ENCODE measurements around the gene ZNF217. TPM values are rescaled to one million over a fixed set of nuclear protein-coding genes. Genes with fewer than 3 reads are reported as not detected.

Gene ZNF217
- total and polyA plus RNA-seq, 9 of the 15 experiments (the other 6 are each of a cell fraction or from before 2014, with no cell fraction given) = 3.0 to 41.8 (median 16.8) TPM

GRCh38 chr20:53611449-53611894 is 17.8 kb upstream of the ZNF217 start (continued):
- TF ChIP-seq ZBTB2 (IDR thresholded peaks at IDR 0.05) (peak; percentile 68; the same call in 1 of the 2 replicates), MEIS2 (IDR thresholded peaks at IDR 0.05; ENCODE audit: partially characterized antibody) (no peak), ARID2 (IDR thresholded peaks at IDR 0.05) (0 out of 2 replicates have a peak, but pooled peaks have one; percentile 35), HMBOX1 (IDR thresholded peaks at IDR 0.05) (0 out of 2 replicates have a peak, but pooled peaks have one; percentile 36), MEF2D (tag; conservative IDR thresholded peaks at IDR 0.05; ENCODE audit: low read depth) (0 out of 2 replicates have a peak, but pooled peaks have one; percentile 40), NEUROD1 (IDR thresholded peaks at IDR 0.05; ENCODE audit: borderline replicate concordance, low read depth, low read length, partially characterized antibody) (peak; percentile 25), PURB (CRISPR knock-in tag; IDR thresholded peaks at IDR 0.05; ENCODE audit: low read depth) (no peak), ZEB2 (IDR thresholded peaks at IDR 0.05) (peak; percentile 44; the same call in 1 of the 2 replicates), FOXA3 (CRISPR knock-in tag; conservative IDR thresholded peaks at IDR 0.05 in 1 of 2, IDR thresholded peaks at IDR 0.05 in 1 of 2) (peak in 1 of 2 experiments; percentile 48; a peak in 1 of 4 replicates), MIER1 (IDR thresholded peaks at IDR 0.05; ENCODE audit: low read depth) (no peak), NFIC (IDR thresholded peaks at IDR 0.05) (peak; percentile 76), HBP1 (CRISPR knock-in tag; IDR thresholded peaks at IDR 0.05) (no peak), IFI16 (CRISPR knock-in tag; IDR thresholded peaks at IDR 0.05) (no peak), ZNF589 (CRISPR knock-in tag; IDR thresholded peaks at IDR 0.05; ENCODE audit: low read depth) (peak; percentile 49; the same call in 1 of the 2 replicates)
- TF ChIP-seq, protein P1, sequence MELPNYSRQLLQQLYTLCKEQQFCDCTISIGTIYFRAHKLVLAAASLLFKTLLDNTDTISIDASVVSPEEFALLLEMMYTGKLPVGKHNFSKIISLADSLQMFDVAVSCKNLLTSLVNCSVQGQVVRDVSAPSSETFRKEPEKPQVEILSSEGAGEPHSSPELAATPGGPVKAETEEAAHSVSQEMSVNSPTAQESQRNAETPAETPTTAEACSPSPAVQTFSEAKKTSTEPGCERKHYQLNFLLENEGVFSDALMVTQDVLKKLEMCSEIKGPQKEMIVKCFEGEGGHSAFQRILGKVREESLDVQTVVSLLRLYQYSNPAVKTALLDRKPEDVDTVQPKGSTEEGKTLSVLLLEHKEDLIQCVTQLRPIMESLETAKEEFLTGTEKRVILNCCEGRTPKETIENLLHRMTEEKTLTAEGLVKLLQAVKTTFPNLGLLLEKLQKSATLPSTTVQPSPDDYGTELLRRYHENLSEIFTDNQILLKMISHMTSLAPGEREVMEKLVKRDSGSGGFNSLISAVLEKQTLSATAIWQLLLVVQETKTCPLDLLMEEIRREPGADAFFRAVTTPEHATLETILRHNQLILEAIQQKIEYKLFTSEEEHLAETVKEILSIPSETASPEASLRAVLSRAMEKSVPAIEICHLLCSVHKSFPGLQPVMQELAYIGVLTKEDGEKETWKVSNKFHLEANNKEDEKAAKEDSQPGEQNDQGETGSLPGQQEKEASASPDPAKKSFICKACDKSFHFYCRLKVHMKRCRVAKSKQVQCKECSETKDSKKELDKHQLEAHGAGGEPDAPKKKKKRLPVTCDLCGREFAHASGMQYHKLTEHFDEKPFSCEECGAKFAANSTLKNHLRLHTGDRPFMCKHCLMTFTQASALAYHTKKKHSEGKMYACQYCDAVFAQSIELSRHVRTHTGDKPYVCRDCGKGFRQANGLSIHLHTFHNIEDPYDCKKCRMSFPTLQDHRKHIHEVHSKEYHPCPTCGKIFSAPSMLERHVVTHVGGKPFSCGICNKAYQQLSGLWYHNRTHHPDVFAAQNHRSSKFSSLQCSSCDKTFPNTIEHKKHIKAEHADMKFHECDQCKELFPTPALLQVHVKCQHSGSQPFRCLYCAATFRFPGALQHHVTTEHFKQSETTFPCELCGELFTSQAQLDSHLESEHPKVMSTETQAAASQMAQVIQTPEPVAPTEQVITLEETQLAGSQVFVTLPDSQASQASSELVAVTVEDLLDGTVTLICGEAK (IDR thresholded peaks at IDR 0.05) = peak; percentile 13; the same call in 1 of the 2 replicates
- TF ChIP-seq, protein P1 (CRISPR knock-in tag; IDR thresholded peaks at IDR 0.05) = no peak
